H1 (cell line): ENCODE data around the gene GPR25. TPM values are rescaled to one million over a fixed set of nuclear protein-coding genes. Genes with fewer than 3 reads are reported as not detected.

Experiments
- CTCF ChIA-PET: fragments of 300-600 bp; sonication (Branson Sonifier 250); formaldehyde crosslinking; loops from one replicate; lab custom pipeline; 2021; ENCODE audit not compliant: partially characterized antibody; lab: Charles Lee
- POLR2A ChIA-PET: fragments of 300-600 bp; sonication (Branson Sonifier 250); formaldehyde crosslinking; loops from one replicate; lab custom pipeline; 2021; ENCODE audit warnings: inconsistent platforms; ENCODE audit not compliant: partially characterized antibody; lab: Charles Lee
- DNase-seq, 2 experiments: peaks; one replicate each; pipeline versions ENCODE4 v3.0.0 to v3.0.0-alpha.2; 2010 to 2022; ENCODE audit warnings: low spot score in 2 of 2, low read depth in 1 of 2, mixed read lengths in 1 of 2
- FAIRE-seq: peaks from 2 replicates; lab custom pipeline; 2011; peaks lifted over from hg19 to GRCh38; lab: Jason Lieb, UNC
- H2AFZ ChIP-seq: 2 replicates; pipeline ENCODE4 v1.8.1; 2012; ENCODE audit warnings: low read length, inconsistent platforms
- H2AK5ac ChIP-seq: 2 replicates; pipeline ENCODE4 v1.6.1; 2013; ENCODE audit warnings: low read depth, low read length
- H2BK120ac ChIP-seq: replicated peaks from 2 replicates; pipeline ENCODE3; 2013; ENCODE audit warnings: low read depth, low read length, inconsistent platforms
- H2BK12ac ChIP-seq: 2 replicates; pipeline ENCODE4 v1.6.1; 2013; ENCODE audit warnings: low read depth, low read length
- H2BK15ac ChIP-seq: 2 replicates; pipeline ENCODE4 v1.6.1; 2013; ENCODE audit warnings: low read length
- H2BK20ac ChIP-seq: 2 replicates; pipeline ENCODE4 v1.6.1; 2013; ENCODE audit warnings: low read length
- H2BK5ac ChIP-seq: 2 replicates; pipeline ENCODE4 v1.6.1; 2013; ENCODE audit warnings: low read depth, low read length
- H3K14ac ChIP-seq: 2 replicates; pipeline ENCODE4 v1.6.1; 2013; ENCODE audit warnings: inconsistent platforms; ENCODE audit not compliant: insufficient read length
- H3K18ac ChIP-seq: 2 replicates; pipeline ENCODE4 v1.6.1; 2013; ENCODE audit warnings: low read length; ENCODE audit errors: extremely low read depth
- H3K23ac ChIP-seq: 2 replicates; pipeline ENCODE4 v1.6.1; 2013; ENCODE audit warnings: inconsistent platforms; ENCODE audit not compliant: insufficient read length
- H3K23me2 ChIP-seq: 2 replicates; pipeline ENCODE4 v1.6.1; 2013; ENCODE audit warnings: low read depth, low read length
- H3K27ac ChIP-seq: 2 replicates; pipeline ENCODE4 v1.6.1; 2011; ENCODE audit warnings: low read depth, low read length, inconsistent platforms
- H3K27me3 ChIP-seq, 4 experiments: replicated peaks in 1 of 4; 1 replicate in 1 of 4; 2 replicates in 3 of 4; pipeline versions ENCODE4 v1.6.1 to v1.8.1; 2011 to 2013; ENCODE audit warnings: low read length in 3 of 4, mild to moderate bottlenecking in 3 of 4, inconsistent platforms in 2 of 4, mixed read lengths in 2 of 4, moderate library complexity in 1 of 4; ENCODE audit not compliant: control insufficient read depth in 3 of 4, insufficient read depth in 3 of 4; ENCODE audit errors: extremely low read depth in 1 of 4
- H3K36me3 ChIP-seq, 4 experiments: 2 replicates each; pipeline versions ENCODE4 v1.6.1 to v1.8.1; 2011 to 2013; ENCODE audit warnings: mild to moderate bottlenecking in 4 of 4, low read length in 3 of 4, moderate library complexity in 2 of 4, control low read depth in 1 of 4, inconsistent platforms in 1 of 4; ENCODE audit not compliant: insufficient read depth in 4 of 4, control insufficient read depth in 2 of 4
- H3K4ac ChIP-seq: replicated peaks from 2 replicates; pipeline ENCODE3; 2013; ENCODE audit warnings: low read length, low read depth, mixed read lengths, inconsistent platforms; ENCODE audit not compliant: insufficient read length
- H3K4me1 ChIP-seq, 4 experiments: replicated peaks in 1 of 4; 1 replicate in 1 of 4; 2 replicates in 3 of 4; pipeline versions ENCODE4 v1.6.1 to v1.8.1; 2011 to 2013; ENCODE audit warnings: low read length in 3 of 4, inconsistent platforms in 2 of 4, mixed read lengths in 1 of 4; ENCODE audit not compliant: insufficient read depth in 4 of 4, control insufficient read depth in 3 of 4
- H3K4me2 ChIP-seq, 2 experiments: 2 replicates each; pipeline versions ENCODE4 v1.6.1 to v1.8.1; 2011 to 2013; ENCODE audit warnings: low read depth in 2 of 2, low read length in 2 of 2, control low read depth in 1 of 2, inconsistent platforms in 1 of 2, mild to moderate bottlenecking in 1 of 2; ENCODE audit not compliant: insufficient read depth in 1 of 2
- H3K4me3 ChIP-seq, 4 experiments: fragments of 200-600, 300-600 bp in 1 of 4; sonication (generic), shearing (Covaris generic), sonication (Bioruptor Twin) in 1 of 4; 2 replicates each; pipeline versions ENCODE4 v1.5.1 to v1.8.1; 2011 to 2016; ENCODE audit warnings: low read length in 4 of 4, low read depth in 3 of 4, control low read depth in 2 of 4, inconsistent platforms in 2 of 4, mild to moderate bottlenecking in 2 of 4, mixed read lengths in 1 of 4, moderate library complexity in 1 of 4; ENCODE audit not compliant: insufficient read depth in 2 of 4; ENCODE audit errors: extremely low read depth in 1 of 4
- H3K56ac ChIP-seq: replicated peaks from 2 replicates; pipeline ENCODE3; 2013; ENCODE audit warnings: low read depth, mild to moderate bottlenecking, mixed read lengths, low read length, inconsistent platforms; ENCODE audit not compliant: insufficient read length
- H3K79me1 ChIP-seq: 2 replicates; pipeline ENCODE4 v1.6.1; 2013; ENCODE audit warnings: low read depth, low read length, control low read depth
- H3K79me2 ChIP-seq, 2 experiments: 2 replicates each; pipeline versions ENCODE4 v1.6.1 to v1.8.1; 2012 to 2013; ENCODE audit warnings: low read length in 2 of 2, mild to moderate bottlenecking in 2 of 2, inconsistent platforms in 1 of 2; ENCODE audit not compliant: insufficient read depth in 2 of 2, control insufficient read depth in 1 of 2
- H3K9ac ChIP-seq, 4 experiments: replicated peaks in 1 of 4; 1 replicate in 1 of 4; 2 replicates in 3 of 4; pipeline versions ENCODE4 v1.6.1 to v1.8.1; 2011 to 2013; ENCODE audit warnings: low read depth in 3 of 4, low read length in 3 of 4, control low read depth in 2 of 4, mild to moderate bottlenecking in 2 of 4, moderate library complexity in 2 of 4, inconsistent platforms in 1 of 4; ENCODE audit errors: extremely low read depth in 1 of 4
- H3K9me3 ChIP-seq, 2 experiments: 2 replicates each; pipeline versions ENCODE4 v1.6.1 to v1.8.1; 2012 to 2013; ENCODE audit warnings: mild to moderate bottlenecking in 2 of 2, moderate library complexity in 2 of 2, control low read depth in 1 of 2, inconsistent platforms in 1 of 2, low read depth in 1 of 2, low read length in 1 of 2, mixed read lengths in 1 of 2; ENCODE audit not compliant: insufficient read depth in 2 of 2
- H4K20me1 ChIP-seq, 2 experiments: replicated peaks in 1 of 2; 2 replicates each; pipeline versions ENCODE3 to v1.8.1; 2011 to 2013; ENCODE audit warnings: inconsistent platforms in 2 of 2, low read length in 2 of 2, mild to moderate bottlenecking in 1 of 2; ENCODE audit not compliant: insufficient read depth in 2 of 2, control insufficient read depth in 1 of 2
- H4K5ac ChIP-seq: 2 replicates; pipeline ENCODE4 v1.6.1; 2013; ENCODE audit warnings: low read length, low read depth, mixed read lengths, inconsistent platforms; ENCODE audit not compliant: insufficient read length
- H4K8ac ChIP-seq: 2 replicates; pipeline ENCODE4 v1.8.0; 2013; ENCODE audit warnings: mild to moderate bottlenecking, moderate library complexity, low read length, inconsistent platforms; ENCODE audit not compliant: insufficient read depth; ENCODE audit errors: extremely low read depth
- H4K91ac ChIP-seq: replicated peaks from 2 replicates; pipeline ENCODE3; 2013; ENCODE audit warnings: low read length, mixed read lengths, inconsistent platforms; ENCODE audit not compliant: insufficient read length
- BACH1 ChIP-seq: IDR thresholded peaks from 2 replicates; pipeline ENCODE4 v1.6.1; 2012; ENCODE audit warnings: low read length, improper control_type of control experiment
- NANOG ChIP-seq: IDR thresholded peaks from 2 replicates; pipeline ENCODE4 v1.6.1; 2011; ENCODE audit warnings: low read length, low read depth, mild to moderate bottlenecking, inconsistent platforms; ENCODE audit not compliant: insufficient read depth, poor library complexity, severe bottlenecking
- USF2 ChIP-seq: IDR thresholded peaks from 2 replicates; pipeline ENCODE4 v1.6.1; 2011; ENCODE audit warnings: low read length, improper control_type of control experiment
- WGBS, 2 experiments: shearing (Covaris generic) in 1 of 2; methylation state at CpG; one replicate each; pipeline versions ENCODE4 v1.1.6 to v1.1.7; 2013 to 2015; ENCODE audit warnings: low lambda C conversion rate in 2 of 2, mixed read lengths in 2 of 2, inconsistent platforms in 1 of 2, low coverage in 1 of 2, missing lambda C conversion rate in 1 of 2; ENCODE audit not compliant: insufficient replicate concordance in 2 of 2, insufficient coverage in 1 of 2, insufficient read length in 1 of 2; ENCODE audit errors: extremely low coverage in 1 of 2, missing lambda C conversion rate in 1 of 2; 5-methylcytosine and 5-hydroxymethylcytosine counted together
- polyA plus RNA-seq, 7 experiments: library from polyadenylated mRNA; depleted of rRNA in 3 of 7; stranded (reverse) in 5 of 7; unstranded in 2 of 7; fragments of >200 nt in 5 of 7; fragments of 200-250 nt in 2 of 7; gene quantifications; 1 replicate in 5 of 7; 2 replicates in 1 of 7; 4 replicates in 1 of 7; pipeline versions ENCODE4 v1.2.1 to v1.2.3, GENCODE V29; 2011 to 2013; ENCODE audit warnings: missing spikeins in 2 of 7, mixed read lengths in 2 of 7
- total RNA-seq: library from RNA; stranded (reverse); fragmentation: NEBNext Ultra II Directional; extraction: Animal tissue kit (Norgen Biotek cat#: 25700); gene quantifications from 2 replicates; pipeline ENCODE4 v1.2.1, GENCODE V29; 2021

The GPR25 gene
- total and polyA plus RNA-seq, 2 of the 8 experiments (the other 6 are each of a cell fraction or from before 2014, with no cell fraction given) = not detected

DNA sequence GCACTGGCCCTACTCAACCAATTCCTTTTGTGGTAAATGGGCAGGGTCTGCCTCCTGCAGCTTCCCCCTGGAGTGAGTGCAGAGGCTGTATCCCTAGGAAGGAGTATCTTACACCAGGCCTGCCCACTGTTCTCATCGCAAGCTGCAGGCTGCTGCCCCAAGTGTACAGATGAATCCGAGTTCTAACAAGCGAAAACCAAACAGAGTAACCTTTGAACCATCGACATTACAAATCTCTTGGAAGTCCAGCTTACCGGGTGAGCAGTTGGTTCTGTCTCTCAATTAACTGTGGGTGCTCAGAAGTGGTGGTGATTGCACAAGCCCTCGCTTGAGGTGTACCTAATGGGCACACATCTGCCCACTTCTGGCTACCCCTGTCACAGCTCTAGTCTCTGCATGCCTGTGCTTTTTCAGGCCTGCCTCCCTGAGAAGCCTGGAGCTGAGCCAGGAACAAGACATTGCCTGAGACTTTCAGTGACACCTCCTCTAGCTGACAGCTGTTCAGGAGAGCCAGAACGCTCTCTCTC is 44.6 kb downstream of the GPR25 start:
- Histone ChIP-seq H3K27me3 (no peaks in the 10 kb centered on the region), H3K4me1 (peaks cover 0 to 7% (median 5%) of the 10 kb centered on the region in 4 experiments; a peak in 3 of 7 replicates), H2BK20ac (no peak overlapping the region; the same call in 1 of the 2 replicates), H2BK15ac (no peak overlapping the region), H3K27ac (no peak overlapping the region), H3K23ac (no peak overlapping the region)
- no peak for DNase-seq
- TF ChIP-seq BACH1 = no peak
- no peak for TF ChIP-seq USF2
- TF ChIP-seq NANOG = no peak
- TF ChIP-seq, all 59 proteins: peak for 0
- Histone ChIP-seq H2AK5ac (no peak overlapping the region), H3K4ac (no peak overlapping the region), H3K9me3 (no peaks in the 10 kb centered on the region), H3K23me2 (no peaks in the 10 kb centered on the region; the same call in 1 of the 2 replicates), H3K14ac (no peak overlapping the region), H4K8ac (no peak overlapping the region; the same call in 1 of the 2 replicates), H4K20me1 (peaks cover 0 to 3% of the 10 kb centered on the region in 2 experiments), H3K79me2 (no peaks in the 10 kb centered on the region), H3K18ac (no peak overlapping the region), H3K56ac (no peak overlapping the region), H4K5ac (no peak overlapping the region), H2AFZ (no peak overlapping the region), H2BK120ac (no peak overlapping the region), H3K9ac (no peak overlapping the region), H2BK5ac (no peak overlapping the region), H3K4me2 (no peak overlapping the region), H3K79me1 (no peaks in the 10 kb centered on the region), H4K91ac (no peak overlapping the region), H3K36me3 (peaks cover 6 to 11% (median 10%) of the 10 kb centered on the region in 4 experiments; a peak in 6 of 8 replicates), H2BK12ac (no peak overlapping the region), H3K4me3 (no peak overlapping the region)
- FAIRE-seq = no peak
- CTCF ChIA-PET = interaction anchor here (0.5 to 3.0 kb wide), 23 partner anchors 10 to 254 kb away, joined by 3 to 17 read pairs (median 4); partner anchors contain the start of gene INAVA
- POLR2A ChIA-PET = interaction anchor here (0.7 to 2.9 kb wide), 7 partner anchors 9 to 26 kb away, joined by 3 to 26 read pairs (median 5); no protein-coding TSS in a partner anchor
- 84% methylated on average over 7 of the region's 7 CpGs; no CpG with 5 or more reads in 1 of the 2 experiments for WGBS, 2 experiments
